Measurements from ENCODE around the gene ADRA2B.
"Not testable (repeated sequence)": the region's sequence is repeated elsewhere in the genome, so short reads cannot be mapped to it uniquely, and the experiment has no call there.

DNA sequence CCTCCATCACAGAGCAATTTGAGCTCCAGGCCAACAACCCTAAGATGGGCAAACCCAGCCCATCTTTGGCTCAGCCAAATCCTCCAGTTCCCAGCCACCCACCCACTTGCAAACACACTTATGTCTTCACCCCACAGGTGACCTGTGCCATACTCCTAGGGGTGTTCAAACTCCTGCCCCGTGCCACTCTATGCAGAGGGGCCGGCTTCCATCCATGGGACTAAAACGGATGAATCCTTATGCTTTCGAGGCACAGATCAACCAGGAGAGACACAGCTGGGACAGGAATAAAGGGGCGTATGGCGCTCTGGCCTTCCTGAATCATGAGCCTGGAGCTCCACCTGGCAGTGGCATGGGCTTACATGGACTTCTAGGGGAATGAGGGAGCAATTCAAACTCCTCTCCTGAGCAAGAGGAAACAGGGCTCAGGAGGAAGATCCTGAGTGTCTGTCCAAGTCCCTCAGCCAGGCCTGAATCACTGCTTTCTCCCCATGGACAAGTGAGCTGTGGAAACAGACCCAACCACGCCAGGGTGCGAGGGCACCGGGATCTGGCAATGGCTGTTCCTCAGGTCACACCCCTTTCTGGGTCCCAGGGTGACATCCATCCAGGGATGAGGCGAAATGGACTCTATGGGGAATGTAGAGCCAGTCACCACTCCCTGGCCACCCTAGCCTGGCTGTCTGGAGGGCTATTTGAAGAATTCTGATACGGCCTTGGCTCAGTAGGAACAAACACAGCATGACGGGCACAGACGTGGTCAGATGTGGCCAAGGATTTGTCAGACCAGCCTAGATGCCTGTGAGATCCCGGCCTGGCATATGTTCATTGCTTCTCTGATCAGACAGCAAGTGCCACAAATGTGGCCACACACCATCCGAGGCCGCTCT is 45.0 kb downstream of the ADRA2B start:
- not testable (repeated sequence) for TF ChIP-seq EZH2 (IDR thresholded peaks at IDR 0.05; ENCODE audit: low read length)
- TF ChIP-seq, protein P1, sequence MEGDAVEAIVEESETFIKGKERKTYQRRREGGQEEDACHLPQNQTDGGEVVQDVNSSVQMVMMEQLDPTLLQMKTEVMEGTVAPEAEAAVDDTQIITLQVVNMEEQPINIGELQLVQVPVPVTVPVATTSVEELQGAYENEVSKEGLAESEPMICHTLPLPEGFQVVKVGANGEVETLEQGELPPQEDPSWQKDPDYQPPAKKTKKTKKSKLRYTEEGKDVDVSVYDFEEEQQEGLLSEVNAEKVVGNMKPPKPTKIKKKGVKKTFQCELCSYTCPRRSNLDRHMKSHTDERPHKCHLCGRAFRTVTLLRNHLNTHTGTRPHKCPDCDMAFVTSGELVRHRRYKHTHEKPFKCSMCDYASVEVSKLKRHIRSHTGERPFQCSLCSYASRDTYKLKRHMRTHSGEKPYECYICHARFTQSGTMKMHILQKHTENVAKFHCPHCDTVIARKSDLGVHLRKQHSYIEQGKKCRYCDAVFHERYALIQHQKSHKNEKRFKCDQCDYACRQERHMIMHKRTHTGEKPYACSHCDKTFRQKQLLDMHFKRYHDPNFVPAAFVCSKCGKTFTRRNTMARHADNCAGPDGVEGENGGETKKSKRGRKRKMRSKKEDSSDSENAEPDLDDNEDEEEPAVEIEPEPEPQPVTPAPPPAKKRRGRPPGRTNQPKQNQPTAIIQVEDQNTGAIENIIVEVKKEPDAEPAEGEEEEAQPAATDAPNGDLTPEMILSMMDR (optimal IDR thresholded peaks at IDR 0.05 in 1 of 3, IDR thresholded peaks at IDR 0.05 in 1 of 3, conservative IDR thresholded peaks at IDR 0.05 in 1 of 3; ENCODE audit: extremely low read depth in 1 of 3, insufficient read depth in 2 of 3, low read length in 3 of 3) = not testable (repeated sequence)
